NCI-H1417 treated with DMSO at 0.1 percent for 48 hours (cell line): ENCODE measurements around the gene CPD.

Experiments used
- DNase-seq: peaks from one replicate; lab custom pipeline; 2025; lab: John Stamatoyannopoulos, UW

The CPD gene

DNA sequence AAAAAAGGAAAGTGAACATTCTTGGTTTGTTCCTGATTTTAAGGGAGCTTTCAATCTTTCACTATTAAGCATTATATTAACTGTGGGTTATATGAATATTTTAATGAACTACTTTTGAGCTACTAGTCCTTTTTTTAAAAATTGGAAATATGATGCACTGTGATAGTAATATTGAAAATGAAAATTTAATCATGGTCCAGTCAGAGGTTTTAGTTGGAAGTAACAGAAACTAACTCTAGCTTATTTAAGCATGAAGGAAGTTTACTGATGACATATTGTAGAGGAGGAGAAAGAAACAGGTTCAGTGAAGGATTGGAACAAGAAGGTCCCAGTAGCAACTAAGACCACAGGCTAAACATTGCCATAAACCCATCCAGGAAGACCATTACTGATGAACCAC lies 24.0 kb upstream of the CPD start:
- no peak for DNase-seq

DNA sequence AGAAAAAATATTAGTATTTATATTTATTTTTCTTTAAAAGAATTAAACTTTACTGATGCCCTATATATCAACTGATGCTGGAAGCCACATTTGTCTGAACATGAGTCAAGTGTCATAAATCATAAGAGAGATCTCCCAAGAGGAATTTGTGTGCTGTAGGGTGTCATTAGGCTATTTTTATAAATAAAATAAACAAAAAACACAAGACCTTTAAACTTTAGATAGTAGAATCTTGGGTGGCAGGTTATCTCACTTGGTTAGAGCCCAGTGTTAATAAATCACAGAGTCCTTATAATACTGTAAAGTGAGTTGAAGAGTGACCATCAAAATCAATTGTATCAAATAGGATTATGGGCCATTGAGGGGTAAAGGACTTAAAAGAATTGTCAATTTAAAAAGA lies 21.3 kb upstream of the CPD start:
- no peak for DNase-seq

DNA sequence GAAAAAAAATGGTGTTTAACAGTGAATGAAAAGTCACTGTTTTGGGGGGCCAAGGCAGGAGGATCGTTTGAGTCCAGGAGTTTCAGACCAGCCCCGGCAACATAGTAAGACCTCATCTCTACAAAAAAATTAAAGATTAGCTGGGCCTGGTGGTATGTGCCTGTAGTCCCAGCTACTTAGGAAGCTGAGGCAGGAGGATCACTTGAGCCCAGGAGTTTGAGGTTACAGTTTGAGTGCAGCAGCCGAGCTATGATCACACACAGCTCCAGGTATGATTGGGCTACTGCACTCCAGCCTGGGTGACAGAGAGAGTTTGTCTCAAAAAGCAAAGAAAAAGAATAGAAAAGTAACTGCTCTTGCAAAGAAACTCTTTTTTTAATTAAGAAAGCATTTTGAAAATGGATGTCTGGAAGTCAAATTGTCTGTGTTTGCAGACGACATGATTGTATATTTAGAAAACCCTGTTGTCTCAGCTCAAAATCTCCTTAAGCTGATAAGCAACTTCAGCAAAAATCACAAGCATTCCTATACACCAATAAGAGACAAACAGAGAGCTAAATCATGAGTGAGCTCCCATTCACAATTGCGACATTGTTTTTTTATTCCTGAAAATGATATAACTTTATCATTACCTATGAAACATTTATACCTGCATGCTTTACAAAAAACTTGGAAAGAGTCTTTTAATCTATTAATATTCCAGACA lies 20.5 kb upstream of the CPD start:
- DNase-seq: no peak

DNA sequence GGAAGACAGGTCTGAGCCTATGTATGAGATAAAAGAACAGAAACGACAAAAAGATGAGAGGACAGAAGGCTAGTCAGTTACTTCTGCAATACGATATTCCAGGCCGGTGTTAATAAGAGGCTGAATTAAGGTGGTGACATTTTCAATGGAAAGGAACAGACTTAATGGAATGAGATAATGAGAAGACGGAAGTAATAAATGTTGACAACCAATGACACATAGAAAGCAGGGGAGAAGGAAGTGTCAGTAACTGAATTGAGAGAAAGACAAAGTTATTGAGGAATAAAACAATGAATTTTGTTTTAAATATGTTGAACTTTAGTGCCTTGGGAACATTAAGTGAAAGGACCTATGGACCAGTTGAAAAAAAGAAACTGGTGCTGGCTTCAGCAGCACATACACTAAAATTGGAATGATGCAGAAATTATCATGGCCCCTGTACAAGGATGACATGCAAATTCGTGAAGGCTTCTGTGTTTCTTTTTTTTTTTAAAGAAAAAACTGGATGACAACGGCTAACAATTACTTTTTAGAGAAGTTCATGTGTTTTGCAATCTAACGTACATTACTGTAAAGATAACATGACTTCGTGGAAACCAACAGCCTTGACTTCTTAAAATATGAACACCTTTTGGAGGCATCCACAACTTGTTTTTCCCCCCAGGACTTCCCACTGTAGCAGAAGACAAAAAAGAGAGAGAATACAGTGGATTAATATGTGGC lies 18.5 kb upstream of the CPD start:
- DNase-seq: no peak

DNA sequence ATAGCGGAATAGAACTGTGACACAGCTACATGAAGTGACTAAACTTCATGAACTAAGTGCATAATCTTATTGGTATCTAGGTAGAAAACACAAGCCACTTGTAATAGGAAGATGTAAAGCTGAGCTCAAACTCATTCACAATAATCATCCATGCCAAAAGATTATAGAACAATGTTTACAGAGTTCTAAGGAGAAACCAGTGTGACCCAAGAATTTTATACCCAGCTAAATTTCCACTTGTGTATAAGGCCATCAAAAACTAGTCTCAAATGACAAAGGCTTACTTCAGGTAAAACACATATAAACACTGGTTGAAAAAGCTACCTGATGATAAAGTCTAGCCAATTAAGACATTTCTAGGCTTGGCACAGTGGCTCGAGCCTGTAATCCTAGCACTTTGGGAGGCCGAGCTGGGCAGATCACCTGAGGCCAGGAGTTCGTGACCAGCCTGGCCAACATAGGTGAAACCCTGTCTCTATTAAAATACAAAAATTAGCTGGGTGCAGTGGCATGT lies 16.9 kb upstream of the CPD start:
- DNase-seq: no peak

DNA sequence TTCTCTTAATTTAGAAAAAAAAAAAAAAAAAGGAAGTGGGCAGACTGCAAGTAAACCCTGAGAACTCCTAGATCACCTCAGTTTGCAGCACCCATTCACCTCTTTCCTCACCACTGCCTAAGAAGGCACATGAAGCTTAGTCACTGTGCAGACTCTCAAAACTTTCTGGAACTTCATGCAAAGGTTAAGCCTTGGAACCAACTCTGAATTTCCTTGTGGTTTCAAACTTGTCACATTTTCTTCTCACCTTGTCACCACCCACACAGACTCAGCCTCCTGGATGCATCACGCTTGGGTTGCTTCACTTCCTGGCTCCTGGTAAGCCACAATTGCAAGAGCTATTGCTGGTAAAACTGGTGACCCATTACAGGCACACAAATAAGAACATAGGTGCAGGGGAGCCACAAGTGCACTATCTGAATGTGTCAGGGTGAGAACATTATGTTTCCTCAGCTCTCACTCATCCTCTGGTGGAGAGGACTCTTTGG lies 15.0 kb upstream of the CPD start:
- no peak for DNase-seq

DNA sequence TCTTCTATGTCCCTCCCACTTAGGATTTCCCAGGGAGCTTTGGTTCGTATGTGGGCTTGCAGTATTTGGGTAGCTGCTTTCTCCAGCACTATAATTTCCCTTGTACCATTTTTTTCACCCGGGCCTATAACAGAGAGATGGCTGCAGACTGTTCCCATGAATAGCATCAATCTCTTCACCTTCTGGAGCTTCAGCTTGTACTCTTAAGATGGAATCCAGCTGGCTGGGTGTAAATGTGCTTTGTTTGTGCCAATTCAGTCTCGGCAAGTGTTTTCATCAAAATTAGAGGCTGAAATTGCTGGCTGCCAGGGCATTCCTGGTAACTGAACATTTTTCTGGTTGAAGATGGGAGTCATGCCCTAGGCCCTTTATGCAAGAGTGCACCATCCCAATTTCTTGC lies 12.2 kb upstream of the CPD start:
- DNase-seq: no peak

DNA sequence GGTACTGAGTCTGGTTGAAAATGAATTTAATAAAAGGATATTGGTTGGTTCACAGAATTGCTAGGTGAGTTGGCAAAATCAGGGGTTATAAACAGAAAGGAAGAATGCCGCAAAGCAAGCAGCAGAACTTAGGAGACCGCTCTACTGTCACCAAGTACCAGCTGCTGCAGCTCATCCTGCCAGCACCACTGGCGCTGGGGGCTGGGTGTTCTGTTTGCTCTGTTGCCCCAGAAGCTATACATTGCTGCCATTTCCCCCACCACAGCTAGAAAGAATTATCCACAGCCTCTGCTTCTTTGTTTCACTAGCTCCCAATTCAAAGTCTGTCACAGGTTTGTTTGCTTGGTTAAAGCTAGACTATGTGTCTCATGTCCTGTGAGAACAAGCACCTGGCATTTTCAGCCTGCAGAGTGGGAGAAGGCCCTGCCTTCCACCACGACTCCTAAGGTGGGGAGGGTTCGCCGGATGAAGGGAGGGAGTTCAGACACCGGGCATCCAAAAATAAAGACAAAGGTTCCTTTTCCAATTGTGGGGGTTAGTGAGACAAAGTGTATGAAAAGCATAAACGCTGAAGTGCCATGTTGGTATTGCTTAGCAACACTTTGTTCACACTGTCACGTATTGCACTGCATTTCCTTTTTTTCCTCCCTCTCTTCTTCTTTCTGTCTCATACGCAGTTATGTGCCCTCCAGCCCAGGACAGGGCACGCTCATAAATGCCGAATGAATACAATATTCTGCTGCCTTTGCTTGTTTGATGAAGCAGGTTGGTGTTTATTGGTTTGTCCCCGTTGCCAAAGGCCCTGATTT lies 9.6 kb upstream of the CPD start:
- no peak for DNase-seq

DNA sequence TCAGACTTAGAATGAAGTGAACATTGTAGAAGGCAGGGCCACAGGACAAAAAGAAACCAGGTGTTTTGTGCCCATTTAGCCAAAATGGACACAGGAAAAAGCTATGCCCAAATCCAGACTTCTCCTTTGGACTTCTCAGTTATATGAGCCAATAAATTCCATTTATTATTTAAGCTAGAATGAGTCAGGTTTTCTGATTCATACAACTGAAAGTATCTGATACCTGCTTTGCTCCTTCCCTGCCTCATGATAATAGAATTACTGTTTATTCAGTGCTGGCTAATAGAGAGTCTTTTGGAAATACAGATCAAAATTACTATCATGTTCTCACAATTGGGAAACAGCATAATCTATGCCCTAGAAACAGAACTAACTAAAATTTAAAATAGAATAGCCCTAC lies 8.7 kb upstream of the CPD start:
- no peak for DNase-seq

DNA sequence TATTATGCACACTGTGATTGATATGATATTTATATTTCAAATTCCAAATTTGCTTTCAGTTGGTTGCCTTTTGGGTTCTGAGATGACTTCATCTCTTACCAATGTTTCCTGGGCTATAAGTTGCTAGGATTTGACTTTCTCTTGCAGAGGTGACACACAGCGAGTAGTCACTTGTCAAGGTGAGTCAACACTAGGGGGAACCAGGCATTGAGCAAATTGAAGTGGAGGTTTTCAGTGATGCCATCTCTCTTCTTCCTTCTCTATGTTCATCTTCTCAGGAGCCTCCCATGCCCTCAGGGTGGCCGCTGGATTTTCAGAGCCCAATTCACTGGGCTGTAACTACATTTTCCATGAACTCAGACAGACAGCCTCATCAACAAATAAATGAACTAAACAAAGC lies 6.0 kb upstream of the CPD start:
- DNase-seq: no peak

DNA sequence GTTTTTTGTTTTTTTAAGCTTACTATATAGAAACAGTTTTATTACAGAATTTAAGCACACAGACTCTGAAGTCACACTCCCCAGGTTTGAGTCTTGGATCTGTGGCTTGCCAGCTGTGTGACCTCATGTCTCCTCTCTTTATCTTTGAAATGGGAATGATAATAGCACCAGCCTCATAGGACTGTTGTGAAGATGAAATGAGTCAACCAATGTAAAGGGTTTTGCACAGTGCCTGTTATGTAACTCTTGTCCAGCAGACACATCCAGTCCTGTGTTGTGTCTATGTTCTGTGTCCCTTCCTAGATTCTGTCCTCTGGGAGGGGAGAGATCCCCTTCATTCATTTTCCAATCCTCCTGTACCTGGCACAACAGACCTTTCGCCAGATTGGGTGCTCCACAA lies 3.1 kb upstream of the CPD start:
- DNase-seq: no peak

DNA sequence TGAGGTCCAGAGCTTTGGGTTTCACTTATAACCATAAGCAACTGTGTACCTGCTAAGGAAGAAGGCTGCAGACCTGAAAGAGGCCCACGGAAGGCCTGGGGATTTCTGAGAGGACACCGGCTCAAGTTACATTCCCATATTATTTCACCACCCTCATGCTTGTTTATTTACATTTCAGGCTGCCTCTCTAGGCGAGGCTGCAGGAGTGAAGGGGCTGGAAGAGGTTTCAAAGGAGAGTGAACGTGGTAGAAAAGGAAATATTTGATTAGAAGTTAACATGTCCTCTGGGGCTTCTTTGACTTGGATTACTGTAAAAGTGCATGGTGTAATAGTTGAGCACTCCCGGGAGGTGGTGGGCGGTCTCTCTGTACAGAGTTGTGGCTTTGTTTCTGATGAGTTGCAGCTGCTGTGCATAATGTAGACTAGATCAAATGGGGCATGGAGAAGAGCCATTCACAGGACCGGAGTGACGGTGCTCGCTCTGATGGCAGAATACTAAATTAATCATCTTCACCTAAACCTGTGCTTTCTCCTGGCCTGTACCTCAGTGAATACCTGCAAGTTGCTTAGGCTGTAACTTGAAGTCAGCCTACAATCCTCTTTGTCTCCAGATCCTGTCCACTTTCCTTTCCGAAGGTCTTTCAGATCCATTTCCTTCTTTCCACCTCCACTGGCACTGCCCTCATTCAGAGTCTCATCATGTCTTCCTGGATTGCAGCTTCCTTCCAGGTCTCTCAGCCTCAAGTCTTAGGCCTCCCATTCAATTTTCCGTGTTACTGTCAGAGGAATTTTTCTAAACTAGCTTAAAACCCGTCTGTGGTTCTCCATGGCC lies 1.9 kb upstream of the CPD start:
- DNase-seq: peak; percentile 14

DNA sequence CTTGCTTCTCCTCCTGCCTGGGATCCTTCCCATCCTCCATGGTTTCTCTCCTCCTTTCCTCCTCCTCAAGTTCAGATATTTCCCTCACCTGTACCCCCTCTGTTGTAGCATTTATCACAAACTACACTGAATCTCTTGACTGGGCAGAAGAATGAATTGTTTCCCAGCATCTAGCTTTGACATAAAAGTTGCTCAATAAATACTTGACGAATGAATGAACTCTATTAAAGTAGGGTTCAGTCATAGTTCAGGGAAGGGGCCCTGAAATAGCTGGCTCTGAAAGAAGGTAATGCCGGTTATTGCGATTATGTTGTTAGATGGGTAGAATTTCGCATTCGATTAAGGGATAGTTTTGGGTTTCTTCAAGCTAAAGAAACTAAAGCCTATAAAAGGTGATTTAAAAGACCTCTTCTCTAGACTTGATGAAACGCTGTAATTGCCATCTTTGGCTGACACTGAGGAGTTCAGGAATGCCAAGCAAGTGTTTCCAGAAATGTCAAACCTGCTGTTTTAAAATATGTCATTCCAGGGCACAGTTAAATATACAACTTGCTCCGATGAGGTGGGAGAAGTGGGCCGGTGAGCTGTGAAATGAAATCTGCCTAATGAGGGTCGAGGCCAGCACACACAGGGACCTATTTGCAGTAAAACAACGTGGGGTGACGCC lies 1.0 kb upstream of the CPD start:
- no peak for DNase-seq

DNA sequence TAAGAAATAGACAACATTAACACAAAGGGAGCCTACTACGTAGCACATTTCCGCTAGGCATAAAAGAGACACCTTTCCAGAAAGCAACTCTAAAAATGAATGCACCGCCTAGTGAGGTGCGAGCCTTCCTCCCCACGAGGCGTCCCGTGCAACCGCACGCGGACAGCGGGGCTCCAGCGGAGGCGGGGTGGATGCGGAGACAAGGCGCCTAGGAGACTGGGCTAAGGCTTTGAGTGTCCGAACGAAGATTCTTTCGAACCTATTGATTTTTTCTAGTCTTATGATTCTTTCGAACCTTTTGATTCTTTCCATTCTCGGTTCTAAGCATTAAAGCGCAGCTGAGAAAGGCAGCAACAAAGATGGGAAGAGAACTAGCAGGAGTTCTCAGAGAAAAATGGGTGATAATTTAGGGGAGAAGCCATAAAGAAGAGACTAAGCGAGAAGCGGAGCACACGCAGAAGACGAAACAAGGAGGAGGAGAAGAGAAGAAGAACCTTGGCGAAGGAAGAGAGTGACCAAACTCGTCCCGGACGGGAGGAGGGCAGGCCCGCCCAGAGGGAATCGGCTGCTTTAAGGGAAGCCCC lies 394 bp upstream of the CPD start:
- DNase-seq: no peak

DNA sequence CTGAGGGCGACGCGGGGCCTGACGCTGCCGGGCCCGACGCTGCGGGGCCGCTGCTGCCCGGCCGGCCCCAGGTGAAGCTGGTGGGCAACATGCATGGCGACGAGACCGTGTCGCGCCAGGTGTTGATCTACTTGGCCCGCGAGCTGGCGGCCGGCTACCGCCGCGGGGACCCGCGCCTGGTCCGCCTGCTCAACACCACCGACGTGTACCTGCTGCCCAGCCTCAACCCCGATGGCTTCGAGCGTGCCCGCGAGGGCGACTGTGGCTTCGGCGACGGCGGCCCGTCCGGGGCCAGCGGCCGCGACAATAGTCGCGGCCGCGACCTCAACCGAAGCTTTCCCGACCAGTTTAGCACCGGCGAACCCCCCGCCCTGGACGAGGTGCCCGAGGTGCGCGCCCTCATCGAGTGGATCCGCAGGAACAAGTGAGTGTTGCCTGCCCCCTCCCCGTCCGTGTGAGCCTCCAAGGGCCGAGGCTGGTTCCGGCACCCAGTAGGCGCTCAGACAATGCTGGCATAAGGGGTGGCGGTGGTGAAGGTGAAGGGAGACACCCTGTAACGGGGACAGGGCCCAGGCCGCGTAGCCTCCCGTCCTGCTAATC lies 676 bp downstream of the CPD start:
- no peak for DNase-seq

DNA sequence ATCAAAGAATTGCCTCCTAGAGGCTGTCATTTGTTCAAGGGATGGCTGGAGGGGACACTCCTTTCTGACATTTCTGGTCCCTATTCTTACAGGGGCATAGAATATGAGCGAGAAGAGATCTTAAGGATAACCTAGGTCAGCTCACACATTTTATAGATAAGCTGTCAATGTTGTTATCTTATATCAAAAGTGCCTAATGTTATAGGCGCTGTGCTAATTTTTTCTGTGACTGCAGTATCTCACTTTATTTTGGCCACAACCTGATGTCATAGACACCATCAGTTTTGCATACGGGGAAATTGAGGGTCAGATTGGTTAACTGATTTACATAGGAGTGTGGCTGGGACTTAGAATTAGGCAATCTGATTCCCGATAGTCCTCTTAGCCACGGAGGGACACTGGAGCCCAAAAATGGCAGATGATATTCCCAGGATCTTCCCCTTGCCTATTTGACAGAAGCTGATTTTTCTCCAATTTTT lies 1.2 kb downstream of the CPD start:
- no peak for DNase-seq

DNA sequence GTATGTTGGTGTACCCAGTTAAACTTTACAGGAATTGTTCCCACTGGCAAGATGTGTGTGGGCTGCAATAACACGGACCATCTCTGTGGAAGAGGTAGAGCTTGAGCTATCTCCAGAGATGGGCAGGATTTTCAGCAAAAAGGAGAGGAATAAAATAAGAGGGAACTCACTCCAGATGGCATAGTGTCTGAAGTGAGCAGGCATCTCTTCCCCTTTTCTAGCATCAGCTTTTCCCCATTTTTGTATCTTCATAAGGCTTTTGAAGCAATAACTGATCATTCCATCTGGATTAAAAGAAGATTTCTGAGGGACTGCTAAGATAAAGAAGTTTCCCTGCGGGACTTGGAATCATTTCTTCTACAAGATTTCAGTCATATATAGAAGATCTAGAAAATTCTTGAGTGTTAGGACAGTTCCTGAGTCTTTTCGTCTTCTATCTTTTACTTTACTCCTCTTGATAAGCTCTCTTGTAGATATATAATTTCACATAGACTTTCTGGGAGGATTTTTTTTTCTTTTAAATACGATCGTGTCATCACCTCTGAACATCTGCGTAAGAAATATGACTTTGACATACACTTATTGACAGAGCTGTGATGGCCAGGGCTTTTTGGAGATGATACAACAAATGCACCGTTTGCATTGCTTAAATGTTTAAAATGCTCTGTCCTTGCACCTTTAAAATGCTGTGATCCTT lies 2.1 kb downstream of the CPD start:
- DNase-seq: no peak

DNA sequence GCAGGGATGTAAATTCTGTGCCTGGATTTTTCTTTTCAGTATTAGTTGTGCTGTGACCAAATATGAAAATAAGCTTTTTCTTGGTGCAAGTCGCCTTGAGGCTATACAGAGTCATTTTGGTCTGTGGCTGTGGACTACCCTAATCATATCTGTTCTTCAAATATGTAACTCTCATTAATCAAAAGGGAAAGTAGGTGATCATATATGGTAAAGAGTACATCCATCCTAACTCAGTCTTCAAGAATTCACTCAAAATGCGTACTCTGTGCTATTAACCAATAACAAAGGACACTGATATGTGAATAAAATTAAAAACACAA lies 2.6 kb downstream of the CPD start:
- no peak for DNase-seq

DNA sequence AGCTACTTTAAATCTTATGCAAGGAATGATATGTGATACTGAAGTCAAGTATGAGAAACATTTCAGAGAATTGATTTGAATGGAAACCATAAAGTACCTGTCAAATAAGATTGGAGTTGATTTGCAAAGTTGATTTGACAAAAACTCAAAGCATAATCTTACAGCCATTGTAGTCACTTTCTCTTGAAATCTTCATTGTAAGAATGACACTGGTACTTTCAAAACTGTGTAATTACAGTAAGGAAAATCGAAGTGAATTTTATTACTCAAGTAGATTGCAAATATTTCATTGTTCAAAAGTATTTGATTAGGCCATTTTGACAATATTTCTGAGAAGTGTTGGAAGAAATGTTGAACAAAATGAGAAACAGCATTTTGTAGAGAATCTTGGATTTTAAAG lies 3.6 kb downstream of the CPD start:
- no peak for DNase-seq
